ENCODE data around the gene PAFAH1B1. TPM values are rescaled to one million over a fixed set of nuclear protein-coding genes. Genes with fewer than 3 reads are reported as not detected.

The PAFAH1B1 gene
- total RNA-seq, 4 donors from 2014 or later = 86.5 to 119 (median 102) TPM

DNA sequence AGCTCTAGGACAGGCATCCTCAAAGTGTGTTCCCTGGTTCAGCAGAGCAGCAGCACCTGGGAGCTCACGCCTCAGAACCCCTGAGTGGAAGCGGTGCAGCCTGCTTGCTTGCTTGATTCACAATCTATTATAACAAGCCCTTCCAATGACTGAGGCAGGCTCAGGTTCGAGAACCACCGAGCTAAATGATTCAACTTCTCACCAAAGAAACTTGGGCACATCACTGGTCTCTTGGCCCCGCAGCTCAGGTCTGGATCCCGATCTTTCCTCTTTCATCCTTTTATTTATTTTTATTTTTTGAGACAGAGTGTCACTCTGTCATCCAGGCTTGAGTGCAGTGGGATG is 93.6 kb downstream of the PAFAH1B1 start:
- H3K4me3 ChIP-seq = no peak overlapping the region
- no peaks in the 10 kb centered on the region for H3K27me3 ChIP-seq
- 64% methylated on average over 6 of the region's 6 CpGs for WGBS
- no peaks in the 10 kb centered on the region for H3K9me3 ChIP-seq
- TF ChIP-seq POLR2AphosphoS5 (IDR thresholded peaks at IDR 0.05) = no peak
- TF ChIP-seq, protein P1, sequence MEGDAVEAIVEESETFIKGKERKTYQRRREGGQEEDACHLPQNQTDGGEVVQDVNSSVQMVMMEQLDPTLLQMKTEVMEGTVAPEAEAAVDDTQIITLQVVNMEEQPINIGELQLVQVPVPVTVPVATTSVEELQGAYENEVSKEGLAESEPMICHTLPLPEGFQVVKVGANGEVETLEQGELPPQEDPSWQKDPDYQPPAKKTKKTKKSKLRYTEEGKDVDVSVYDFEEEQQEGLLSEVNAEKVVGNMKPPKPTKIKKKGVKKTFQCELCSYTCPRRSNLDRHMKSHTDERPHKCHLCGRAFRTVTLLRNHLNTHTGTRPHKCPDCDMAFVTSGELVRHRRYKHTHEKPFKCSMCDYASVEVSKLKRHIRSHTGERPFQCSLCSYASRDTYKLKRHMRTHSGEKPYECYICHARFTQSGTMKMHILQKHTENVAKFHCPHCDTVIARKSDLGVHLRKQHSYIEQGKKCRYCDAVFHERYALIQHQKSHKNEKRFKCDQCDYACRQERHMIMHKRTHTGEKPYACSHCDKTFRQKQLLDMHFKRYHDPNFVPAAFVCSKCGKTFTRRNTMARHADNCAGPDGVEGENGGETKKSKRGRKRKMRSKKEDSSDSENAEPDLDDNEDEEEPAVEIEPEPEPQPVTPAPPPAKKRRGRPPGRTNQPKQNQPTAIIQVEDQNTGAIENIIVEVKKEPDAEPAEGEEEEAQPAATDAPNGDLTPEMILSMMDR (IDR thresholded peaks at IDR 0.05) = no peak
- TF ChIP-seq POLR2A (IDR thresholded peaks at IDR 0.05; ENCODE audit: low read depth) = no peak
- TF ChIP-seq EP300 (IDR thresholded peaks at IDR 0.05) = no peak
- peaks cover 19 to 56% (median 44%) of the 10 kb centered on the region in 4 donors for H3K36me3 ChIP-seq
- DNase-seq (ENCODE audit: extremely low spot score) = no peak
- H3K27ac ChIP-seq (replicated peaks in 1 of 4) = peak overlapping the region; percentile 71 to 75 (median 72)
- peaks cover 40 to 61% (median 52%) of the 10 kb centered on the region in 4 donors for H3K4me1 ChIP-seq
- intact Hi-C loops (cut with DNase I) = loop anchor here (5.0 to 10.0 kb wide), 2 partner anchors 95 to 172 kb away; partner anchors contain the start of genes METTL16 and PAFAH1B1

DNA sequence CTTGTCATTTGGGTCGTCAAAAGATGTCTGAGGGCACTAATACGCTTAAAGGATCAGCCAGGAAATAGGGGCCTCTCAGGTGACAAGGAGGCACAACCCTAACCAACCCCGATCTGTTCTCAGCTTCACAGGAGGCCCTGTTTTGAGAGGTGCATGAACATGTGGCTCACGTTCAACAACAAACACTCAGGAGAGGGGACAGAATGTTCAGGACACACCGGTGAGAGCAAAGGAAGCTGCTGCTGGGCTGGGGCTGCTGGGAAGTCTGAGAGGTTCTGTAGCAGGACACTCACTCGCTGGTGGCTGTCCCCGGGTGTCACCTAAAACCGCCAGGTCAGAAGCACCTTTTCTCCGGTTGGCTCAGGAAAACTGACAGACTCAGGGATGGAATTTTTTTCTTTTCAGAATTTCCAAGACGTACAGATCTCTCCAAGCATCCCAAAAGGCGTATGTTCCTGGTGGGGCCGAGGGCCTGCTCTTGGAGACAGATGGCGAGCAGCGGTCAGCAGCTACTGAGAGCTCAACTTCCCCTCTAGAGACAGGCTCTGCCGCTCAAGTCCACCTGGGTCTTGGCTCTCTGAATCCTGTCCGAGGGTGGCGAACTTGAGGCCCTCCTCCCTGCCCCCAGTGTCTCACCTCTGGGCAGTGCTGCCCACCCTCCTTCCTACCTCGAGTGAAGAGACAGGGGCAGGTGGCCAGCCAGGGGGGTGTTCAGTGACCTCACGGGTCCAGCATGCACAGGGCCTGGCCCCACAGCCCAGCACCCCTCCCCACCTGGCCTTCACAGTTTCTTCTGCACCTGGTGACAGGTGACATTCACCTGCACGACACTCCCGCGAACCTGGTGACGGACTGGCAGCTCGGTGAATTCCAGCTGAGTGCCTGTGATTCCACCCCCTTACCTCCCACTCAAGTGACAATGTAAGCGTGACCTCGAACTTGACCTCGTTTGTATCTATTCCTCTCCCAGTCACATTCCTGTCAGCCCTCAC is 95.2 kb downstream of the PAFAH1B1 start:
- DNase-seq (ENCODE audit: extremely low spot score) = peak; percentile 88
- intact Hi-C loops (cut with DNase I) = loop anchor here (5.0 to 10.0 kb wide), 2 partner anchors 96 to 174 kb away; partner anchors contain the start of genes METTL16 and PAFAH1B1
- peak overlapping the region; percentile 71 to 75 (median 72) for H3K27ac ChIP-seq (replicated peaks in 1 of 4)
- WGBS = 66% methylated on average over 27 of the region's 27 CpGs
- no peak overlapping the region for H3K4me3 ChIP-seq
- peaks cover 40 to 60% (median 50%) of the 10 kb centered on the region in 4 donors for H3K4me1 ChIP-seq
- no peaks in the 10 kb centered on the region for H3K9me3 ChIP-seq
- peak; percentile 35 for TF ChIP-seq EP300 (IDR thresholded peaks at IDR 0.05)
- TF ChIP-seq, protein P1 (IDR thresholded peaks at IDR 0.05) = no peak
- TF ChIP-seq POLR2A (IDR thresholded peaks at IDR 0.05; ENCODE audit: low read depth) = no peak
- peak; percentile 74 for TF ChIP-seq POLR2AphosphoS5 (IDR thresholded peaks at IDR 0.05)
- H3K27me3 ChIP-seq = no peaks in the 10 kb centered on the region
- peaks cover 26 to 59% (median 50%) of the 10 kb centered on the region in 4 donors for H3K36me3 ChIP-seq

DNA sequence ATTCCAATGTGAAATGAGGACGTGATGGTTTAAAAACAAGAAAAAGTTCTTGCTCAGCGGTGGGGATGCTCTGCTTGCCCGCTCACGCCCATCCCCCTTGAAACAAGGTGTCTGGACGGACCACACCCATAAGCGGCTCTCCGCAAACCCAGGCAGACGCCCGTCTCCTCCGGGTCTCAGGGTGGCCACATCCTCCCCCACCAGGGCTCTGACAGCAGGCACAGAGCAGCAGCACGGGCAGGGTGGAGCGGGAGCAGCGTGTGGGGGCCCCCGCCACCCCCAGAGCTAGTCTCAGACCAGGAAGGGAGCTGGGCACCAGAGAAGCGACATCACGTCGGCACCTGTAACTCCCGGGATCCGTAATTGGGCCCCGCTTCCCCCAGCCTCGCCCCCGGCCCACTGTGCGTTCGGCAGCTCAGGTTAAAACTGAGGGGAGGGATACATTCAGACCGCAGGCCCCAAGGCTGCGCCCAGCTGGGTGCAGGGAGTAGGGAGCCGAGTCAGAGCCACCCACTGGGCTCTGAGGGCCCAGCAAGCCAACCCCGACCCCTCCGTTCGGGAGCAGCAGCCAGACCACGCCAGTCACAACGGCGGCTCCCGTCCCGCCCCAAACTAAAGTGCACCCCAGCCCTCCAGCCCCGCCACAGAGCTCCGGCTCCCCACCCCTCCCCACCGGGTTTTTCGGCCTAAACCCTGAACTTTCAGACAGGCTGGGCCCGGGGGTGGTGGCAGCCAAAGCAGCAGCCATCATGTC is 96.1 kb downstream of the PAFAH1B1 start:
- TF ChIP-seq POLR2A (IDR thresholded peaks at IDR 0.05; ENCODE audit: low read depth) (no peak), EP300 (IDR thresholded peaks at IDR 0.05) (no peak), POLR2AphosphoS5 (IDR thresholded peaks at IDR 0.05) (peak in 1 of 2 donors; percentile 29)
- H3K36me3 ChIP-seq = peaks cover 33 to 59% (median 51%) of the 10 kb centered on the region in 4 donors
- no peaks in the 10 kb centered on the region for H3K9me3 ChIP-seq
- no peaks in the 10 kb centered on the region for H3K27me3 ChIP-seq
- 63% methylated on average over 34 of the region's 40 CpGs for WGBS
- peak; percentile 88 for DNase-seq (ENCODE audit: extremely low spot score)
- H3K27ac ChIP-seq (replicated peaks in 1 of 4) = peak overlapping the region; percentile 71 to 75 (median 72)
- intact Hi-C loops (cut with DNase I) = loop anchor here (5.0 to 10.0 kb wide), 2 partner anchors 97 to 175 kb away; partner anchors contain the start of genes METTL16 and PAFAH1B1
- peaks cover 40 to 51% (median 44%) of the 10 kb centered on the region in 4 donors for H3K4me1 ChIP-seq
- peak overlapping the region in 1 of 4 donors; percentile 23 for H3K4me3 ChIP-seq

- Histone ChIP-seq H3K27me3 (no peaks in the 10 kb centered on the region), H3K27ac (replicated peaks in 1 of 4) (peak overlapping the region; percentile 71 to 75 (median 72)), H3K9me3 (no peaks in the 10 kb centered on the region), H3K36me3 (peaks cover 42 to 62% (median 55%) of the 10 kb centered on the region in 4 donors), H3K4me3 (peak overlapping the region in 1 of 4 donors; percentile 23), H3K4me1 (peaks cover 40 to 51% (median 44%) of the 10 kb centered on the region in 4 donors)
- TF ChIP-seq POLR2AphosphoS5 (IDR thresholded peaks at IDR 0.05) (peak in 1 of 2 donors; percentile 12), POLR2A (IDR thresholded peaks at IDR 0.05; ENCODE audit: low read depth) (no peak)
- intact Hi-C loops (cut with DNase I) = no loop called here
- 85% methylated on average over 33 of the region's 55 CpGs for WGBS
- DNase-seq (ENCODE audit: extremely low spot score) = no peak
These were observed 97.0 kb downstream of the PAFAH1B1 start for GRCh38 chr17:2690165-2691068.

Data from esophagus muscularis mucosa (tissue), 4 donors.